ENCODE measurements around the gene PDIA2. TPM values are rescaled to one million over a fixed set of nuclear protein-coding genes. Genes with fewer than 3 reads are reported as not detected.

PDIA2 gene
- total and polyA plus RNA-seq, 8 donors, result 32.3 to 932 (median 118) TPM; not detected in 1

DNA sequence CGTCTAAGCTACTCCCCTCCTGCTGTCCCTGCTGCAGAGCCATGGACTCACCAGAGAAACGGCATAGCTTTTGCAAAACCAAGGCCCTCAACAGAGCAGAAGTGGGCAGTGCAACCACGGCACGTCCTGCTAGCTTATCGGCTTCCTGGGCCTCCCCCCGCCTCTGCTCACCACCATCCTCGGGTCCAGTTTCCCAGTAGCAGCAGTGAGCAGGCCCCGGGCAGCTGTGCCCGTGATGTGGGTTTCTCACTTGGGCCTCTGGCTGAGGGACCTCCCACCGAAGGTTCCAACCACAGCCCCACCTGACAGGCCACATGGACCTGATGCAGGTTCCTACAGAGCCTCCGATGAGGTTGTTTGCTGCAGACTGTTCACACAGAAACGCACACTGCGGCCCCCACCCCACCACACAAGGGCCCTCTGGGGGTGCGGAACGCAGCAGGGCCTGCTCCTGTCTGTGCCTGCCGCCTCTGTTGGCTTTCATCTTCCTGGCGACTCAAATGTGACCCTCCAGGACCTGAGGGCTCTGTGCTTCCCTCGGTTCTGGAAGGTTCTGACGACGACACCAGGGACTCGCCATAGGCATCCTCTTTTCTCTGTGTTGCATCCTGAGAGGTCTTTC lies 24.8 kb downstream of the PDIA2 start:
- intact Hi-C loops (cut with DNase I; ENCODE audit: low total_unique reads), result no loop called here
- 87 to 92% (median 88%) methylated on average over 19 to 21 of the region's 21 CpGs for WGBS, 5 donors
- Histone ChIP-seq H3K4me3 (no peak overlapping the region), H3K36me3 (peaks cover 34 to 95% (median 80%) of the 10 kb centered on the region in 4 donors), H3K4me1 (no peaks in the 10 kb centered on the region), H3K27me3 (no peaks in the 10 kb centered on the region), H3K9me3 (no peaks in the 10 kb centered on the region), H3K27ac (no peak overlapping the region)
- DNase-seq, result no peak
- no peak for TF ChIP-seq POLR2AphosphoS5 (IDR thresholded peaks at IDR 0.05)
- no peak for TF ChIP-seq POLR2A (IDR thresholded peaks at IDR 0.05)
- no peak for TF ChIP-seq EP300 (IDR thresholded peaks at IDR 0.05)
- no peak for TF ChIP-seq CTCF (IDR thresholded peaks at IDR 0.05)

GRCh38 chr16:309476-309875 lies 26.5 kb downstream of the PDIA2 start:
- no peak for DNase-seq
- 55 to 88% (median 81%) methylated on average over 4 to 7 of the region's 7 CpGs for WGBS, 5 donors
- Histone ChIP-seq H3K36me3 (peaks cover 50 to 97% (median 80%) of the 10 kb centered on the region in 4 donors), H3K4me1 (no peaks in the 10 kb centered on the region), H3K27me3 (no peaks in the 10 kb centered on the region), H3K4me3 (no peak overlapping the region), H3K27ac (no peak overlapping the region), H3K9me3 (no peaks in the 10 kb centered on the region)
- intact Hi-C loops (cut with DNase I; ENCODE audit: low total_unique reads), result no loop called here
- TF ChIP-seq POLR2AphosphoS5 (IDR thresholded peaks at IDR 0.05) (no peak), POLR2A (IDR thresholded peaks at IDR 0.05) (no peak), CTCF (IDR thresholded peaks at IDR 0.05) (no peak), EP300 (IDR thresholded peaks at IDR 0.05) (no peak)

GRCh38 chr16:311725-312124 lies 28.8 kb downstream of the PDIA2 start:
- Histone ChIP-seq H3K27ac (no peak overlapping the region), H3K27me3 (no peaks in the 10 kb centered on the region), H3K36me3 (peaks cover 43 to 78% (median 66%) of the 10 kb centered on the region in 4 donors), H3K4me3 (no peak overlapping the region), H3K4me1 (no peaks in the 10 kb centered on the region), H3K9me3 (no peaks in the 10 kb centered on the region)
- TF ChIP-seq POLR2A (IDR thresholded peaks at IDR 0.05) (no peak), CTCF (IDR thresholded peaks at IDR 0.05) (no peak), EP300 (IDR thresholded peaks at IDR 0.05) (no peak), POLR2AphosphoS5 (IDR thresholded peaks at IDR 0.05) (no peak)
- WGBS, 5 donors, result 95 to 97% (median 96%) methylated on average over 15 of the region's 15 CpGs
- intact Hi-C loops (cut with DNase I; ENCODE audit: low total_unique reads), result no loop called here
- no peak for DNase-seq

DNA sequence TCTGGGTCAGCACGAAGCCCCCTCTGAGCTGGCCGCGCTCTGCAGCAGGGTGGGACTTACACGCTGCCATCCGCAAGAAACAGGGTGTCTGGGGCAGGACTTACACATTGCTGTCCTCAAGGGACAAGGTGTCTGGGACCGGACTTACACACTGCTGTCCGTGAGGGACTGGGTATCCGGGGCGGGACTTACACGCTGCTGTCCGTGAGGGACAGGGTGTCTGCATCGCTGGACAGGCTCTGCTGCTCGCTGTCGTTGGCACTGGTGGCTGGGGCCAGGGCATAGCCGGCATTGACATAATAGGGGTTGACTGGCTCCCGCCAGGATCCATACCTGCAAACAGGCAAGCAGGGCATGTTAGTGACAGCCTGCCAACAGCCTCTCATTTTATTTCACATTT lies 31.4 kb downstream of the PDIA2 start:
- intact Hi-C loops (cut with DNase I; ENCODE audit: low total_unique reads), result no loop called here
- Histone ChIP-seq H3K4me1 (no peaks in the 10 kb centered on the region), H3K27me3 (no peaks in the 10 kb centered on the region), H3K9me3 (no peaks in the 10 kb centered on the region), H3K4me3 (no peak overlapping the region), H3K36me3 (peaks cover 35 to 77% (median 58%) of the 10 kb centered on the region in 4 donors), H3K27ac (no peak overlapping the region)
- DNase-seq, result no peak
- no peak for TF ChIP-seq CTCF (IDR thresholded peaks at IDR 0.05)
- no peak for TF ChIP-seq POLR2AphosphoS5 (IDR thresholded peaks at IDR 0.05)
- TF ChIP-seq POLR2A (IDR thresholded peaks at IDR 0.05), result no peak
- no peak for TF ChIP-seq EP300 (IDR thresholded peaks at IDR 0.05)
- WGBS, 5 donors, result 92 to 97% (median 95%) methylated on average over 11 to 16 of the region's 16 CpGs
